OCI-LY1 (cell line): ENCODE data around the gene GATA2.

Source experiments
- CTCF ChIP-seq: fragments of 200-600 bp; sonication (generic), shearing (Covaris generic); IDR thresholded peaks from 2 replicates; pipeline ENCODE4 v1.5.1; 2017; ENCODE audit warnings: mild to moderate bottlenecking, antibody characterized with exemption, low read length, moderate library complexity, mixed read lengths
- EZH2 ChIP-seq: fragments of 200-600 bp; sonication (generic), shearing (Covaris generic); IDR thresholded peaks from 2 replicates; pipeline ENCODE4 v1.8.0; 2017; ENCODE audit warnings: borderline replicate concordance, mixed run types, mild to moderate bottlenecking, antibody characterized with exemption, low read length, moderate library complexity, mixed read lengths

GRCh38 chr3:128488636-128488990 lies 4.4 kb downstream of the GATA2 start:
- TF ChIP-seq EZH2: no peak
- TF ChIP-seq CTCF: no peak
